GM19023 (cell line): Measurements from ENCODE around the gene KLHL35.

ENCODE experiments used
- ATAC-seq: cut with Tn5 transposase; IDR thresholded peaks from one replicate; pipeline ENCODE4 v1.9.1; 2021; ENCODE audit warnings: mild to moderate bottlenecking, moderate library complexity; ENCODE audit not compliant: unreplicated experiment

The KLHL35 gene

GRCh38 chr11:75442161-75442885 is 9.3 kb upstream of the KLHL35 start:
- ATAC-seq: no peak

DNA sequence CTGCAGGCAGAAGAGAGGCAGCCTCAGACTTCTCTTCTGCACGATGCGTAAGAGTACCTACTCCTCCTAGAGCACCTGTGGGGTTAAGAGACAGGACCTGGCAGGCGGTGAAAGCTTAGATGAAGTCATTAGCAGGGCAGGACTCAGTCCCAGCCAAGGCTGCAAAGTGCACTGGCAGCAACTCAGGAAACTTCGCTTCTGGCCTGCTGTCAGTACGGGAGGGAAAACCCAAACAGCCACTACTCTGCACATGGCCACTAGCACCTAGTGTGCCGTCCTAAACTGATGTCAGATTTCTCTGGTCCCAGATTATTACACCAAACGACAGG is 8.8 kb upstream of the KLHL35 start:
- ATAC-seq: no peak

- ATAC-seq: no peak
These were observed 8.2 kb upstream of the KLHL35 start for GRCh38 chr11:75440960-75441803.

- no peak for ATAC-seq
These were observed 6.6 kb upstream of the KLHL35 start for GRCh38 chr11:75439495-75440120.

DNA sequence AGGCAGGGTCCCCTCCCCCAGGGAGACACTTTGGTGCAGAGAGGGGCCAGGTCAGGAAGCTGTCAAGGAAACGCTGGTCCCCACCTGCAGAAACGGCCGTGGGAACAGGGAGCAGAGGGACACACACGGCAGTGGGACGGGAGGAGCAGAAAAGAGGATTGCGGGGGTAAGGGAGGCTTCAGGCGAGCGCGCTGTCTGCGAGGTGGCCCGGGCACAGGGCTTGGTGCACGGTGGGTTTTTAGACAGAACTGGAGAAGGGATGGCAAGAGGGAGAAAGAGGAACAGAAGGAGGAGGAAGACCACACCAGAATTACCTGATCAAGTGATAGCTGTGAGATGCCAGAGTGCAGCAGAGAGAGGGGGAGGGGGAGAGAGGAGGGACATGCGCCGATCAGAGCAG is 6.0 kb upstream of the KLHL35 start:
- ATAC-seq: no peak

DNA sequence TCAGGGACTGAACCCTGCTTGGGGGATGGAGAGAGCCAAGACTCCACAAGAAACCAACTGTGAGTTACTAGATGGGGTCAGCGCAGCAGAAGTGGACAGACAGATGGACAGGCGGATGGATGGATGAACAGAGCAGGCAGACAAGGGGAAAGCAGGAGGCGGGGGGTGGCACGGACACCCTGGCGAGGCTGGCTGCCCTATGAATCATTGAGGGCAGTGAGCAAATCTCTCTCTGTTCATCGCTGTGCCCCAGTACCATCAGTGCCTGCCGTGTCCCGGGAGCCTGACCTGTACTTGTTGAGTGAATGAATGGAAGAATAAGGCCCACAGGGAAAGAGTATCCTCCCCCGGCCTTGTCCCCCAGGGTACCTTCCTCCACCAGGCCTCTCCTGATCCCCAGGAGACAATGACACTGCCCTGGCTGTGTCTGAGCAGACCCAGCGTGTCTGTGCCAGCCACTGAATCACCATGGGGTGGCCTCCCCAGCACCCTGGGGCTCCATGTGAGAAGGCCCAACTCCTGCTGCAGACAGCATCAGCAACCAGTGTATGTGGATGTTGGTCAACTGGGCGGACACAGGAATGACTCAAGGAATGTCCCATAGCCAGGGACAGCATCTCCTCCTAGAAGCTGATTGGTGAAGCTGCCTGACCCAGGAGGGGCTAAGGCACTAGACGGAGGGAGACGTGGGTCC is 5.1 kb upstream of the KLHL35 start:
- no peak for ATAC-seq

- no peak for ATAC-seq
These were observed 3.8 kb upstream of the KLHL35 start for GRCh38 chr11:75436806-75437205.

DNA sequence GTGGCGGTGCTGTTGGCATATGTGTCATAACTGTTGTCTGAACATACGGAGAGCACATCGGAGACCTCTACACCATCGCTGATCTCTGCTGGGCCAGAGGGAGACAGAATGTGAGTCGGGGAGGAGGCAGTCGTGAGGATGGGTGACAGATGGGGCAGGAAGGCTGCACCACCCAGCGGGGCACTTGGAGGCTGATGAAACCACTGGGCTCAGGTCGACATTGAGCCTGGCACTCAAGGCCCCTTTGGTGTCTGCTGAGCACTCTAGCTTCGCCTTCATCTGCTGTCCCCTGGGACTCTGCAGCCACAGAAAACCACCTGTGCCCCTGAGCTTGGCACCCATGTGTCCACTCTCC is 2.5 kb upstream of the KLHL35 start:
- ATAC-seq: no peak

DNA sequence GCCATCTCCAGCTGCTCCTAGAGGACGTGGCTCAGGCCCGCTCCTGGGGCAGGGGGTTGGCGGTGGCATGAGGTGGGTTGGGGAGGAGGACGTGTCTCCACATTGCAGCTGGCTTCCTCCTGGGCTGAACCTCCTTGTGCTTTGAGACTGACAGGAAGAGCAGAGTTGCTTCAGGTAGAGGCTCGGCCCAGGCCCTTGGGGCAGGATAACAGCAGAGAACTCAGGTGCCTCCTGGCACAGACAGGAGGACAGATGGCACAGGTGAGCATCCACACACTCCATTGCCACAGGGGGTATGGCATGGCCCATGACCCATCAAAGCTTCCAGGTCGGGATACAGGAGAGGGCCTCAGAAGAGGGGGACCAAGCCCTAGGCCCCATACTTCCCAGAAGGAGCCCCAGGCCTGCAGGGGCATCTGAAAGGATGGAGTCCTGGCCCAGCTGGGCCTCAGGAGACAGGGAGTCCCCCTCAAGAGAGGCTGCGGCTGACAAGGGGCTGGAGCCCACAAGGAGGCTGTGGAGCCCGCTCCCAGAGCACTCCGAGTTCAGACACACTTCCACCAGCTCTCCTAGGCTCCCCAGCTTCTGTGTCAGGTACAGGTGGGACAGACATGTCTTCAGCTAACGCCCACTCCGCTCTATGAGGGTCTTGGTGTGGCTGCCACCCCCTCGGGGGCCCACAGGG is 2.0 kb upstream of the KLHL35 start:
- no peak for ATAC-seq

DNA sequence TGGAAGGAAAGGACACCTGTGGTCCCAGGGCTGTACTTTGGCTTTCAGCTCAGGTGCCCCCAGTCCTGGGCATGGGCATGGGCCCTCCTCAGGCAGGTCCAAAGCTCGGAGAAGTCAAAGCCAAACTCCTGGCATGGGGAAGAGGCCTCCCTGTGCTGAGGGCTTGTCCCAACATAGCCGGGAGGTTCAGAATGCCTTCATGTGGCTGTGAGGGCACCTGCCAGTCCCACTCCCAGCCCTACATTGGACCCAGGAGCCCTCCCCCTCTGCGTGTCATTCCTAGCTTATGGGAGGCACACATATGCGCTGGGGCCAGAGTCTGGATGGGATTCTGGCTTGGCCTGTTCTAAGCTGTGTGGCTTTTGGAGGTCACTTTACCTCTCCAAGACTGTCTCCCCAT is 1.0 kb upstream of the KLHL35 start:
- ATAC-seq: no peak

DNA sequence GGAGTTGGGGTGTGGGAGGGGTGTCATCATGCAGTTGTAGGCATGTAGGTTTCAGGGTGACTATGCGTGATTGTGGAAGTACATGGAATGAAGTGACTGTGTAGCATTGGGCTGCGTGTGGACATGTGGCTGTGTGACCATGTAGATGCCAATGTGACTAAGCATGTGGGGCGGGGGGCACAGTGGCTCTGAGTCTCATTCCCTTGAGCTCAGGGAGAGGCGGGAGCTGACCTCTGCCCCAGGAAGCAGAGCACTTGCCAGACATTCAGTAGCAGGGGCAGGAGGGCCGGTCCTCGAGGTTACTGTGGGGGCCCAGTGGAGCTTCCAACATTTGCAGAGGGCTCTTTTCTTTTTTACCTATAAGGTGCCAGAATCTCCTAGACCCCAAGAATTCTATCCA is 440 bp upstream of the KLHL35 start:
- no peak for ATAC-seq

GRCh38 chr11:75431533-75432525 is 1.2 kb downstream of the KLHL35 start:
- ATAC-seq: no peak

DNA sequence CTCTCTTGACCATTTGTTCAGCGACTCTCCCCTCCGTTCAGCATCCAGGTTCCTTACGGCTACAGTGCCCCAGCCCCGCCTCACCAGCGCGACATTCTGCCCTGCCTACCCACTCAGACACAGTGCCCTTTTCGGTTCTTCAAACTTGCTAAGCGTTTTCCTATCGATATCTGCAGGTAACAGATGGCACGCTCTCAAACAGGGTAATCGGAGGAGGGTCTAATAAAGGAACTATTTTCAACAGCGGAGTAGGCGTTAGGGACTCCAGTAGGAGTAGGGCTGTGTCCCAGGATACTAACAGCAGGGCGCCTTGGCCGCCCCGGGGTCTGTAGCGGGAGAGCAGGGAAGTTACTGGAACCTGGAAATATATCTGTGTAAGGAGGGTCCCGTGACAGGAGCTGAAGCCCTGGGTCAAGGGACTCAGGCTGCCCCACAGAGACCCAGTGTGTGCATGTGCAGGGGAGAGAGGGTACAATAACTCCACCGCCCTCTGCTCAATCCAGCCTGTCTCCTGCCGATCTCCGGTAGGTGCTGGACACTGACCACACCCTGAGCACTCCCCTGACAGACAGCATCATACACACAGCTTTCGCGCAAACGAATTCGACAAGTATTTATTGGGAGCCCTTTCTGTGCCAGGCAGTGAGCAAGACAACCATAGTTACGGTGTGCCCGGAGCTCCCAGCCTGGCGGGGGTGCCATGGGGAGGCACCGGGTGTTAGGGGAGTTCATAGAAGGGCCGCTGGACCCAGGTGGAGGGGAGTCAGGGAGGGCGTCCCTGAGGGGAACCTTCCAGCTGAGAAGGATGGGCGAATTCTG is 2.1 kb downstream of the KLHL35 start:
- ATAC-seq: no peak

DNA sequence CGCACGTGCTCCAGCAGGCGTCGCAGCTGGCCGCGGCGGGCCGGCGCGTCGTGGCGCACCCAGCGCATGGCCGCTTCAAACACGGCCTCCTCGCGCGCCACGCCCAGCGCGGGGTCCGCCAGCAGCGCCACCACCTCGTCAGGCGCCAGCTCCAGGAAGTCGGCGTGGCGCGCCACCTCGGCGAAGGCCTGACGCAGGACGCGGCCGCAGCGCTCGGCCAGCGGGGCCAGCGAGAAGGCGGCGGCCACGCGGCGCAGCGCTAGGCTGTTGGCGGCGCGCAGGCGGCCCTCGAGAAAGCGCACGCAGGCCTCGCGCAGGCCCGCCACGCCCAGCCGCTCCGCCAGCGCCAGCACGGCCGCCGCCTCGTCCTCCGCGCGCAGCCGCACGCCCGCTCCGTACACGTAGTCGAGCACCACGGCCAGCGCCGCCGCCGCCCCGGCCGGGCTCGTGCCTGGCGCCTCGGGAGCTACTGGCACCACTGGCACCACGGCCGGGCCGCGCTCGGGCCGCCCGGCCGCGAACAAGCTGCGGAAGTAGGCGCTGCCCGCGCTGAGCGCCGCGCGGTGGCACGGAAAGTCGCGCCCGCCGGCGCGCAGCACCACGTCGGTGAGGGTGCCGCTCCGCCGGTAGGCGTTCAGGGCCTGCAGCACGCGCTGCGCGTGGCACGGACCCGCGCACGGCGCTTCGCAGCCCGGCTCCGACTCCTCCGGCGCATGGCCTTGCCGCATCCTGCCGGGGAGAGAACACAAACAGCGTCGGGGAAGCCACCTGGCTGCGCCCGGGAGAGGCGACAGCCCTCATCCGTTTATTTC is 2.9 kb downstream of the KLHL35 start:
- peak; percentile 23 for ATAC-seq

DNA sequence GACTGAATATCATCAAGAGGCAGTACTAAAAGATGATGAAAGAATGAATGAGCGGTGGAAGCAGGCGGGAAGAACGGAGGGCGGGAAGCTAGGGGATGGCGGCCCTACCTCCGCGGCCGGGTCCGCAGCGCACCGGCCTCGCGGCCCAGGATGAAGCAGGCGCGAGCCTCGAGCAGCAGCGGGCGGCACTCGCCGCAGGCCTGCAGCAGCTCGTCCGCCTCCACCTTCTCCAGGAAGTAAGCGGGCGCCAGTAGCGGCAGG is 3.4 kb downstream of the KLHL35 start:
- no peak for ATAC-seq

DNA sequence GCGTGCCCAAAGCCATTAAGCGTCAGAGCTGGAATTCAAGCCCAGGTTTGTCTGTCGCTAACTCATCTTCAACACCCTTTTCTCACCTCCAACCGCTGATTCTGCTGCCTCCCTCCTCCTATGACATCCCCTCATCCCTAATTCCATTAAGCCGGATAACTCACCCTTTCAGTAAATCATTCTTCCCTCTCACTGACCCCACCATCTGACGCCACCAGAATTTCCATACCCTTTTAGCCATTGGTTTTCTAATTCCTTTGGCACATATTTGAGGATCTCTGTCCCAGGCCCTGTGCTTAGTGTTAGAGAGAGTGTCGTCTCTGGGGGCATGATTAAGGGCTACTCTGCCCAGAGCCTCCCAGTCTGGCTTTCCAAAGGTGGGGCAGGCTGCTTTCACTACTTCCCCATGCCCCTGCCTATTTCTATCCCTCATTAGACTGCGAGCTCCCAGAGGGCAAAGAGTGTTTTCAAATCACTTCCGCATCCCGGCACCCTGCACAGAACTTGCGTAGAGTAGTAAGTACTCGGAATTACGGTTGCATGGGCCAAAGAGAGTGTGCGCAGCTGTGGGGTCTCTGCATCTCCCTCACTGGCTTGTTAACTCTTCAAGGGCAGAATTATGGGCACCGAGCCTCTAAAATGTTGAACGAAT is 3.9 kb downstream of the KLHL35 start:
- ATAC-seq: no peak

- ATAC-seq: peak; percentile 53
These were observed 4.7 kb downstream of the KLHL35 start for GRCh38 chr11:75428281-75428724.

DNA sequence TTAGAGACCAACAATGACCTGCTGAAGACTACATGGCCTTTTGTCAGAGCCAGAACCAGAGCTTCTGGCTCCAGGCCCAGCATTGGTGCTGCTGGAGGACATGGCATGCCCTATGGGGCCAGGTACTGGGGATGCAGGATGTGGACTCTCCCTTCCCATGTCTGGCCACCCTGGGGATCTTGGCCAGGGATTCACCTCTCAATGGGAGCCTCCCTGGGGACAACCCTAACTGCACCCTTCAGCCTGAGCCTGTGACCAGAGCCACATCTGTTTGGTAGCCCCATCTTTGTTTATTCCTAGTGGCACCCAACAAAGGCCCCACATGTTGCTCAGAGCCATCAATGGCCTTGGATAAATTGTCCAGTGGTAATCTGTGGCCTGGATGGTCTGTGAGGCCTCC is 5.8 kb downstream of the KLHL35 start:
- ATAC-seq: no peak
